Loucy (cell line): ENCODE measurements around the gene PLCL2.

Source experiments
- H2AFZ ChIP-seq: fragments of 200-600 bp; sonication (generic); 2 replicates; pipeline ENCODE4 v1.6.0; 2016; ENCODE audit warnings: antibody characterized with exemption, mild to moderate bottlenecking, low read length, moderate library complexity
- H3F3A ChIP-seq: fragments of 200-600 bp; 2 replicates; pipeline ENCODE4 v1.6.0; 2016; ENCODE audit warnings: antibody characterized with exemption, low read depth, mild to moderate bottlenecking
- H3K27me3 ChIP-seq: fragments of 200-600 bp; sonication (generic); 2 replicates; pipeline ENCODE4 v1.6.1; 2014; ENCODE audit warnings: low read length, mild to moderate bottlenecking; ENCODE audit not compliant: insufficient read depth, poor library complexity, severe bottlenecking
- H3K36me3 ChIP-seq: fragments of 200-600 bp; sonication (generic); 2 replicates; pipeline ENCODE4 v1.6.1; 2016; ENCODE audit warnings: low read length; ENCODE audit not compliant: insufficient read depth
- H3K4me1 ChIP-seq: fragments of 200-600 bp; sonication (generic); 2 replicates; pipeline ENCODE4 v1.5.1; 2014; ENCODE audit warnings: low read length, mild to moderate bottlenecking; ENCODE audit not compliant: insufficient read depth, poor library complexity, severe bottlenecking
- H3K4me2 ChIP-seq: fragments of 200-600 bp; sonication (generic); 2 replicates; pipeline ENCODE4 v1.6.0; 2014; ENCODE audit warnings: antibody characterized with exemption, low read length, low read depth, mild to moderate bottlenecking; ENCODE audit not compliant: poor library complexity, severe bottlenecking
- H3K4me3 ChIP-seq: fragments of 200-600 bp; sonication (generic); 2 replicates; pipeline ENCODE4 v1.5.1; 2014; ENCODE audit warnings: low read length, mild to moderate bottlenecking, mixed read lengths; ENCODE audit not compliant: poor library complexity, severe bottlenecking
- H3K79me2 ChIP-seq: fragments of 200-600 bp; sonication (generic); 2 replicates; pipeline ENCODE4 v1.6.1; 2014; ENCODE audit warnings: low read length; ENCODE audit not compliant: insufficient read depth
- H3K9ac ChIP-seq: fragments of 200-600 bp; sonication (generic); 2 replicates; pipeline ENCODE4 v1.6.0; 2014; ENCODE audit warnings: mild to moderate bottlenecking, low read depth, low read length, moderate library complexity; ENCODE audit not compliant: poor library complexity, severe bottlenecking
- H3K9me2 ChIP-seq: fragments of 200-600 bp; sonication (generic); replicated peaks from 2 replicates; pipeline ENCODE4 v1.6.1; 2016; ENCODE audit warnings: low read depth, low read length, mixed read lengths
- H3K9me3 ChIP-seq: fragments of 200-600 bp; sonication (generic); 2 replicates; pipeline ENCODE4 v1.6.1; 2014; ENCODE audit warnings: mild to moderate bottlenecking, antibody characterized with exemption, low read length, low read depth; ENCODE audit not compliant: insufficient read depth
- H4K20me1 ChIP-seq: fragments of 200-600 bp; sonication (generic); 2 replicates; pipeline ENCODE4 v1.6.0; 2014; ENCODE audit warnings: antibody characterized with exemption, low read length, mild to moderate bottlenecking; ENCODE audit not compliant: insufficient read depth, poor library complexity, severe bottlenecking
- CTCF ChIP-seq: fragments of 200-600 bp; sonication (generic); conservative IDR thresholded peaks from 2 replicates; pipeline ENCODE4 v1.5.1; 2014; ENCODE audit warnings: mild to moderate bottlenecking, antibody characterized with exemption, low read length
- EZH2phosphoT487 ChIP-seq: fragments of 200-600 bp; IDR thresholded peaks from 2 replicates; pipeline ENCODE4 v1.6.1; 2018; ENCODE audit warnings: antibody characterized with exemption, mild to moderate bottlenecking, moderate library complexity, borderline replicate concordance

PLCL2 gene

GRCh38 chr3:16904423-16905417 is 20.0 kb downstream of the PLCL2 start:
- no peak overlapping the region for H3K9ac ChIP-seq
- no peaks in the 10 kb centered on the region for H3K36me3 ChIP-seq
- H3K9me3 ChIP-seq: no peaks in the 10 kb centered on the region
- H3F3A ChIP-seq: no peaks in the 10 kb centered on the region; the same call in 1 of the 2 replicates
- H3K79me2 ChIP-seq: peaks cover 51% of the 10 kb centered on the region; the same call in 1 of the 2 replicates
- H3K27me3 ChIP-seq: no peaks in the 10 kb centered on the region
- no peak overlapping the region for H3K4me3 ChIP-seq
- H3K4me1 ChIP-seq: peaks cover 47% of the 10 kb centered on the region
- H4K20me1 ChIP-seq: no peaks in the 10 kb centered on the region
- H3K9me2 ChIP-seq: no peaks in the 10 kb centered on the region
- TF ChIP-seq CTCF: no peak
- no peak for TF ChIP-seq EZH2phosphoT487
- no peak overlapping the region for H3K4me2 ChIP-seq
- no peak overlapping the region for H2AFZ ChIP-seq

- H3K4me1 ChIP-seq: peaks cover 37% of the 10 kb centered on the region
- TF ChIP-seq CTCF (no peak), EZH2phosphoT487 (no peak)
- H3K9me3 ChIP-seq: no peaks in the 10 kb centered on the region
- H3K4me2 ChIP-seq: no peak overlapping the region
- no peaks in the 10 kb centered on the region for H3K9me2 ChIP-seq
- no peak overlapping the region for H3K9ac ChIP-seq
- H3K79me2 ChIP-seq: peaks cover 50% of the 10 kb centered on the region; the same call in 1 of the 2 replicates
- H3K4me3 ChIP-seq: no peak overlapping the region
- H3F3A ChIP-seq: no peaks in the 10 kb centered on the region; the same call in 1 of the 2 replicates
- no peak overlapping the region for H2AFZ ChIP-seq
- no peaks in the 10 kb centered on the region for H4K20me1 ChIP-seq
- H3K27me3 ChIP-seq: no peaks in the 10 kb centered on the region
- H3K36me3 ChIP-seq: no peaks in the 10 kb centered on the region
These were observed 20.9 kb downstream of the PLCL2 start for GRCh38 chr3:16905704-16906103.

DNA sequence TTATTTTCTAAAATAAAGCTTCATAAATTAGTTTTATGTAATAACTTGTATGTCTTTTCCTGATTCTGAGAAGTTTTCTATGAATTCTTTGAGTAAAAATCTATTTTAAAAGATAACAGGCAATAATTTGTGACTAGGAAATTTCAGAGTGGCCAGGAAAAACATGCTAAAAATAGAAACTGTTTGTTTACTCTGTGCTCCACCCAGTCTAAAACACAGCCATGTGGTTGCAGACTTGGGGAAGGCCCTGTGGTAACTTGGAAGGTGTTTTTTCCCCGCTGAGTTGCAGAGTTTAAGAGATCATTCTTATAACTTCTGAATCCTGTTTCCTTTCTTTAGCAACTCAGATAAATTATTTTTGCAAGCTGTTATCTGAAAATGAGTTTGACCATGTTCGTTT is 21.9 kb downstream of the PLCL2 start:
- Histone ChIP-seq H3K27me3 (no peaks in the 10 kb centered on the region), H3K4me3 (peak overlapping the region; percentile 5), H4K20me1 (no peaks in the 10 kb centered on the region), H3F3A (no peaks in the 10 kb centered on the region; the same call in 1 of the 2 replicates), H3K4me2 (peak overlapping the region; percentile 56), H3K79me2 (peaks cover 42% of the 10 kb centered on the region; the same call in 1 of the 2 replicates), H3K9me2 (no peaks in the 10 kb centered on the region), H3K36me3 (no peaks in the 10 kb centered on the region), H3K9me3 (no peaks in the 10 kb centered on the region), H3K9ac (no peak overlapping the region), H2AFZ (no peak overlapping the region), H3K4me1 (peaks cover 33% of the 10 kb centered on the region)
- TF ChIP-seq CTCF (no peak), EZH2phosphoT487 (no peak)
